ENCODE measurements around the gene RALGAPB. TPM values are rescaled to one million over a fixed set of nuclear protein-coding genes. Genes with fewer than 3 reads are reported as not detected.

Gene RALGAPB
- total RNA-seq, 4 donors from 2014 or later = 34.4 to 86.7 (median 44.2) TPM

DNA sequence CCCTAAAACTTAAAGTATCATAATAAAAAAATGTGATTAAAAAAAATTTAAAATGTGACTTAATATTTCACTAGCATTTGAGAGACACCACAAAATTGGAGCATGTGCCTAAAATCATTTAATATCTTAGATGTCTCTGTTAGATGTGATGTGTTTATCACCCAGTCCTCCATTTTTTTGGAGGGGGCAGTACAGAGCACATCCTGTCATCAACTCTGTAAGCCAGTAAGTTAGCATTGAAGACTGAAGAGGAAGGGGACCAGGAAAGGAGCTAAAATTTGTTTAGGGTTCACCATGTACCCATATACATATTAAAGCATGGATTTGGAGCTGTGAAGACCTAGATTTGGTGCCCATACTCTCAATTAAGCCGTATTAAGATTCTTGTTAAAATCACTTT is 77.6 kb downstream of the RALGAPB start:
- no peak for TF ChIP-seq POLR2A (IDR thresholded peaks at IDR 0.05)
- TF ChIP-seq, protein P1, sequence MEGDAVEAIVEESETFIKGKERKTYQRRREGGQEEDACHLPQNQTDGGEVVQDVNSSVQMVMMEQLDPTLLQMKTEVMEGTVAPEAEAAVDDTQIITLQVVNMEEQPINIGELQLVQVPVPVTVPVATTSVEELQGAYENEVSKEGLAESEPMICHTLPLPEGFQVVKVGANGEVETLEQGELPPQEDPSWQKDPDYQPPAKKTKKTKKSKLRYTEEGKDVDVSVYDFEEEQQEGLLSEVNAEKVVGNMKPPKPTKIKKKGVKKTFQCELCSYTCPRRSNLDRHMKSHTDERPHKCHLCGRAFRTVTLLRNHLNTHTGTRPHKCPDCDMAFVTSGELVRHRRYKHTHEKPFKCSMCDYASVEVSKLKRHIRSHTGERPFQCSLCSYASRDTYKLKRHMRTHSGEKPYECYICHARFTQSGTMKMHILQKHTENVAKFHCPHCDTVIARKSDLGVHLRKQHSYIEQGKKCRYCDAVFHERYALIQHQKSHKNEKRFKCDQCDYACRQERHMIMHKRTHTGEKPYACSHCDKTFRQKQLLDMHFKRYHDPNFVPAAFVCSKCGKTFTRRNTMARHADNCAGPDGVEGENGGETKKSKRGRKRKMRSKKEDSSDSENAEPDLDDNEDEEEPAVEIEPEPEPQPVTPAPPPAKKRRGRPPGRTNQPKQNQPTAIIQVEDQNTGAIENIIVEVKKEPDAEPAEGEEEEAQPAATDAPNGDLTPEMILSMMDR (IDR thresholded peaks at IDR 0.05) = no peak
- TF ChIP-seq POLR2AphosphoS5 (IDR thresholded peaks at IDR 0.05) = no peak
- TF ChIP-seq EP300 (IDR thresholded peaks at IDR 0.05) = no peak
- no peaks in the 10 kb centered on the region for H3K27me3 ChIP-seq
- peaks cover 86% of the 10 kb centered on the region for H3K36me3 ChIP-seq
- DNase-seq (ENCODE audit: low spot score in 2 of 2) = no peak
- no peak overlapping the region for H3K27ac ChIP-seq
- no peaks in the 10 kb centered on the region for H3K4me1 ChIP-seq
- H3K9me3 ChIP-seq = no peaks in the 10 kb centered on the region
- WGBS = 100% methylated on average over 1 of the region's 1 CpG
- no peak overlapping the region for H3K4me3 ChIP-seq

DNA sequence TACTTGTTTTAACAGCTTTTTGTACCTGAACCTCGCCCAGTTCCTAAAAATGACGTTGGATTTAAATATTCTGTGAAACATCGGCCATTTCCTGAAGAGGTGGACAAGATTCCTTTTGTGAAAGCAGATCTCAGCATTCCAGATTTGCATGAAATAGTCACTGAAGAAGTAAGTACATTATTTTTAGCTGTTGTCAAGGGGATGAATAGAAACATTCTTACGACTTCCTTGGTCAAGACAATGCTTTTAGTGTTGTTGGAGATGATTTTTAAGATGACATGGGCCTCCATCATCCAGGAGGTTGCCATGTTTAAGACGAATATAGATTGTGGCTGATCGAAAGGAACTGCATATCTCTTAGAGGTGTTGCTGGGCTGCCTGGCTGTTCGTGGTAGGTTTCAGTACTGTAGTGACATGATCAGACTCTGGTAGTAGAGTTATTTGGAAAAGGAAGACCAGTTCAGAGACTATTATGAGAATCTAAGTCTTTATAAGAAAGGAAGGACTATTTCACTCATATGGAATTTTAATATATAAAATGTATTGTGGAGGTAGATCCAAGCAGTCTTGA is 78.5 kb downstream of the RALGAPB start:
- Histone ChIP-seq H3K27me3 (no peaks in the 10 kb centered on the region), H3K4me3 (no peak overlapping the region), H3K27ac (no peak overlapping the region), H3K36me3 (peaks cover 81% of the 10 kb centered on the region), H3K9me3 (no peaks in the 10 kb centered on the region), H3K4me1 (no peaks in the 10 kb centered on the region)
- no peak for TF ChIP-seq EP300 (IDR thresholded peaks at IDR 0.05)
- no peak for TF ChIP-seq POLR2AphosphoS5 (IDR thresholded peaks at IDR 0.05)
- TF ChIP-seq POLR2A (IDR thresholded peaks at IDR 0.05) = no peak
- WGBS = 91% methylated on average over 7 of the region's 7 CpGs
- no peak for DNase-seq (ENCODE audit: low spot score in 2 of 2)

DNA sequence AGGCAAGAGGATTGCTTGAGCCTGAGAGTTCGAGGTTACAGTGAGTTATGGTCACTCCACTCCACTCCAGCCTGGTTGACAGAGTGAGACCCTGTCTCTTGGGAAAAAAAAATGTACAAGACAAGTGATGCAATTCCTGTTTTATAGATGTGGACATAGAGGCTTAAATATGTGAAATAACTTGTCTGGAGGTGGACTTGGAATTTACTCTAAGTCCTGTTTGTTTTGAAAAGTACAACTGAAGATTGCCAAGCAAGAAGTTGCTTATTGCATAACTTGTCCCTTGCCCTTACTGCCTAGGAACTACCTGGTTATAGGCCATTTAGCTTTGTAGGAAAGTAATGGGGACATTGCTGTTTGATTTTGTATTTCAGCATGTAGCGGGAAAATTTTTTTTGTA is 82.3 kb downstream of the RALGAPB start:
- TF ChIP-seq POLR2AphosphoS5 (IDR thresholded peaks at IDR 0.05) = no peak
- TF ChIP-seq, protein P1 (IDR thresholded peaks at IDR 0.05) = no peak
- TF ChIP-seq POLR2A (IDR thresholded peaks at IDR 0.05) = no peak
- no peaks in the 10 kb centered on the region for H3K4me1 ChIP-seq
- no peaks in the 10 kb centered on the region for H3K27me3 ChIP-seq
- H3K27ac ChIP-seq = no peak overlapping the region
- WGBS = 91% methylated on average over 2 of the region's 2 CpGs
- no peak for DNase-seq (ENCODE audit: low spot score in 2 of 2)
- no peaks in the 10 kb centered on the region for H3K9me3 ChIP-seq
- no peak overlapping the region for H3K4me3 ChIP-seq
- peaks cover 83% of the 10 kb centered on the region for H3K36me3 ChIP-seq

DNA sequence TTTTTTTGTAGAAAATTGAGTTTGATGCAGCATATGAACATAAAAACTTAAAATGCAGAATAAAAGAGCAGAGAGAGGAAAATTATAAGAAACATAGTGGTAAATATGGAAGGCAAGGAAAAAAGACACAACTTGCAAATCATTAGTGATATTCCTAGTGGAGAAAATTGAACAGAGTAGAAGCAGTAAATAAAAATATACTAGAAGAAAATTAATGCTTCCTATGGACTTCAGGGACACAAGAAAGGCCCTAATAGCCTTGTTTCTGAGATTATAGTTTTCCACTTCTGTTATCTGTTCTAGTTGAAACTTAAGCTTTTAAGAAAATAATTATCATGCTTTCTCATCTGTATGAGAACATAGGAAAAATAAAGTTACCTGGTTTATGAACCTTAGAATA is 82.8 kb downstream of the RALGAPB start:
- Histone ChIP-seq H3K9me3 (no peaks in the 10 kb centered on the region), H3K4me1 (no peaks in the 10 kb centered on the region), H3K27ac (no peak overlapping the region), H3K4me3 (no peak overlapping the region), H3K27me3 (no peaks in the 10 kb centered on the region), H3K36me3 (peaks cover 85% of the 10 kb centered on the region)
- TF ChIP-seq POLR2AphosphoS5 (IDR thresholded peaks at IDR 0.05) (no peak), POLR2A (IDR thresholded peaks at IDR 0.05) (no peak), EP300 (IDR thresholded peaks at IDR 0.05) (no peak)
- TF ChIP-seq, protein P1 (IDR thresholded peaks at IDR 0.05) = no peak
- no peak for DNase-seq (ENCODE audit: low spot score in 2 of 2)

DNA sequence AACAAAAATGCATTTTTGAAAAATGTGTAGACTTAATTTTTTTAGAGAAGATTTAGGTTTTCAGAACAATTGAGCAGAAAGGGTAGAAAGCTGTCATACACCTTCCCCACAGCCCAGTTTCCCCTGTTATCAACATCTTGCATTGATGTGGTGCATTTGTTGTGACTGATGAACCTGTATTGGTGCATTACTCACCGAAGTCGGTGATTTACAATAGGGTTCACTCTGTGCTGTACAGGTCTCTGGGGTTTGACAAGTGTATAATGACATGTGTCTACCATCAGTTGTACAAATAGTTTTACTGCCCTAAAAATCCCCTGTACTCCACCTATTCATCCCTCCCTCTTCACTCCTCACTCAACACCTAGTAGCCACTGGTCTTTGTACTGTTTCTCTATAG is 84.5 kb downstream of the RALGAPB start:
- TF ChIP-seq POLR2AphosphoS5 (IDR thresholded peaks at IDR 0.05) (no peak), EP300 (IDR thresholded peaks at IDR 0.05) (no peak), POLR2A (IDR thresholded peaks at IDR 0.05) (no peak)
- TF ChIP-seq, protein P1 (IDR thresholded peaks at IDR 0.05) = no peak
- H3K36me3 ChIP-seq = peaks cover 75% of the 10 kb centered on the region
- no peak overlapping the region for H3K4me3 ChIP-seq
- H3K4me1 ChIP-seq = no peaks in the 10 kb centered on the region
- 94% methylated on average over 2 of the region's 2 CpGs for WGBS
- no peak for DNase-seq (ENCODE audit: low spot score in 2 of 2)
- H3K9me3 ChIP-seq = no peaks in the 10 kb centered on the region
- no peak overlapping the region for H3K27ac ChIP-seq
- H3K27me3 ChIP-seq = no peaks in the 10 kb centered on the region

All from suprapubic skin (tissue), 4 donors.